HFFc6 (cell line): ENCODE results near the gene MYO15A. TPM values are rescaled to one million over a fixed set of nuclear protein-coding genes. Genes with fewer than 3 reads are reported as not detected.

Source experiments
- DNase-seq: peaks from one replicate; pipeline ENCODE4 v3.0.0-alpha.2; 2018
- H3K27ac Mint-ChIP-seq: 2 replicates; pipeline ENCODE4 v1.8.0; 2020; ENCODE audit warnings: mild to moderate bottlenecking, mixed read lengths
- H3K27me3 Mint-ChIP-seq: 2 replicates; pipeline ENCODE4 v1.8.0; 2021; ENCODE audit warnings: mild to moderate bottlenecking, moderate library complexity, mixed read lengths; ENCODE audit not compliant: insufficient read depth
- H3K36me3 Mint-ChIP-seq: 2 replicates; pipeline ENCODE4 v1.8.0; 2021; ENCODE audit warnings: low read depth, mixed read lengths
- H3K4me1 Mint-ChIP-seq: 2 replicates; pipeline ENCODE4 v1.8.0; 2020; ENCODE audit warnings: low read depth, mixed read lengths
- H3K4me3 Mint-ChIP-seq: 2 replicates; pipeline ENCODE4 v1.8.0; 2020; ENCODE audit warnings: mild to moderate bottlenecking, moderate library complexity, mixed read lengths
- H3K9me3 Mint-ChIP-seq: 2 replicates; pipeline ENCODE4 v1.8.0; 2020; ENCODE audit warnings: mild to moderate bottlenecking, mixed read lengths
- CTCF ChIP-seq: fragments of 200-600 bp; sonication (generic); IDR thresholded peaks from 2 replicates; pipeline ENCODE4 v1.5.0; 2021; ENCODE audit warnings: antibody characterized with exemption, mild to moderate bottlenecking
- total RNA-seq, 6 experiments: library from RNA; stranded (reverse); fragmentation: NEBNext Ultra II Directional; extraction: Animal tissue kit (Norgen Biotek cat#: 25700); gene quantifications; 2 replicates in 1 of 6; 3 replicates in 5 of 6; pipeline ENCODE4 v1.2.3, GENCODE V29; 2021

Gene MYO15A
- total RNA-seq, 6 experiments from 2014 or later = 0.12 to 0.20 (median 0.16) TPM; not detected in 2

- Mint-ChIP-seq H3K27ac (peak overlapping the region; percentile 98), H3K4me3 (peak overlapping the region; percentile 92), H3K4me1 (peaks cover 70% of the 10 kb centered on the region), H3K36me3 (peaks cover 27% of the 10 kb centered on the region), H3K9me3 (no peaks in the 10 kb centered on the region), H3K27me3 (no peaks in the 10 kb centered on the region; the same call in 1 of the 2 replicates)
- TF ChIP-seq CTCF = no peak
- DNase-seq = peak; percentile 19
These were observed 78.0 kb downstream of the MYO15A start for GRCh38 chr17:18186627-18186982.

GRCh38 chr17:18187226-18187625 is 78.7 kb downstream of the MYO15A start:
- no peaks in the 10 kb centered on the region for H3K9me3 Mint-ChIP-seq
- peaks cover 72% of the 10 kb centered on the region for H3K4me1 Mint-ChIP-seq
- no peaks in the 10 kb centered on the region; the same call in 1 of the 2 replicates for H3K27me3 Mint-ChIP-seq
- peaks cover 27% of the 10 kb centered on the region for H3K36me3 Mint-ChIP-seq
- DNase-seq = no peak
- peak overlapping the region; percentile 98 for H3K27ac Mint-ChIP-seq
- peak overlapping the region; percentile 92 for H3K4me3 Mint-ChIP-seq
- no peak for TF ChIP-seq CTCF

GRCh38 chr17:18187821-18188761 is 79.5 kb downstream of the MYO15A start:
- Mint-ChIP-seq H3K36me3 (peaks cover 27% of the 10 kb centered on the region), H3K27ac (peak overlapping the region; percentile 98), H3K27me3 (no peaks in the 10 kb centered on the region; the same call in 1 of the 2 replicates), H3K4me3 (peak overlapping the region; percentile 92), H3K9me3 (no peaks in the 10 kb centered on the region), H3K4me1 (peaks cover 69% of the 10 kb centered on the region)
- peak; percentile 63 for DNase-seq
- peak; percentile 12; the same call in 1 of the 2 replicates for TF ChIP-seq CTCF

GRCh38 chr17:18190628-18191235 is 82.2 kb downstream of the MYO15A start:
- H3K27me3 Mint-ChIP-seq = no peaks in the 10 kb centered on the region; the same call in 1 of the 2 replicates
- H3K9me3 Mint-ChIP-seq = no peaks in the 10 kb centered on the region
- H3K4me3 Mint-ChIP-seq = peak overlapping the region; percentile 56; the same call in 1 of the 2 replicates
- peak overlapping the region; percentile 73 for H3K27ac Mint-ChIP-seq
- peaks cover 21% of the 10 kb centered on the region for H3K36me3 Mint-ChIP-seq
- DNase-seq = no peak
- no peak for TF ChIP-seq CTCF
- peaks cover 65% of the 10 kb centered on the region for H3K4me1 Mint-ChIP-seq

GRCh38 chr17:18191236-18191667 is 82.7 kb downstream of the MYO15A start:
- H3K9me3 Mint-ChIP-seq = no peaks in the 10 kb centered on the region
- no peak for DNase-seq
- H3K4me3 Mint-ChIP-seq = no peak overlapping the region
- H3K27ac Mint-ChIP-seq = peak overlapping the region; percentile 73; the same call in 1 of the 2 replicates
- TF ChIP-seq CTCF = no peak
- peaks cover 20% of the 10 kb centered on the region for H3K36me3 Mint-ChIP-seq
- H3K4me1 Mint-ChIP-seq = peaks cover 60% of the 10 kb centered on the region
- H3K27me3 Mint-ChIP-seq = no peaks in the 10 kb centered on the region; the same call in 1 of the 2 replicates
